HuH-7 (cell line): ENCODE data around the gene SLC4A4.

Experiments used
- DNase-seq: peaks from one replicate; pipeline ENCODE4 v3.0.0; 2011; ENCODE audit warnings: low spot score

The SLC4A4 gene

GRCh38 chr4:71338846-71339593 is at the start of gene SLC4A4:
TSS of gene SLC4A4 (plus strand) at chr4:71339020.
- DNase-seq: no peak

DNA sequence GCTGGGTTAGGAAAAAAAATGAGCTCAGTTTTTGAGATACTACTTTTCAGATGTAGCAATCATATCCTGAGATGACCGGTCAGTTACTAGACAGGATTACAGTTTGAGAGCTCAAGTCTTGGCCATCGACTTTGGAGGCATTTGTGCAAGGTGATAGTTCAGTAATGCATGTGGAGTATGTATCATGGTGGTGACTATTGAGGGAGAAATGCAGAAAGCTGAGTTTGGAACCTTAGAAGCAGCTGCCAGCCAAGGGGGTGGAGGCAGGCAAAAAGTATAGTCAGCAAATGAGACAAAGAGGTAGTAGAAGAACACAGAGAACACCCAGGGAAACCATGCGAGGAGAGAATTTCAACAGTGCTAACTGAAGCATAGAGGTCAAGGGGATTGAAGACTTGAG is 48.7 kb upstream of the SLC4A4 start:
- no peak for DNase-seq

- DNase-seq: no peak
Observed at GRCh38 chr4:71290476-71290875, 48.3 kb upstream of the SLC4A4 start.

GRCh38 chr4:71292228-71292627 is 46.6 kb upstream of the SLC4A4 start:
- DNase-seq: no peak

GRCh38 chr4:71293705-71294104 is 45.1 kb upstream of the SLC4A4 start:
- no peak for DNase-seq

DNA sequence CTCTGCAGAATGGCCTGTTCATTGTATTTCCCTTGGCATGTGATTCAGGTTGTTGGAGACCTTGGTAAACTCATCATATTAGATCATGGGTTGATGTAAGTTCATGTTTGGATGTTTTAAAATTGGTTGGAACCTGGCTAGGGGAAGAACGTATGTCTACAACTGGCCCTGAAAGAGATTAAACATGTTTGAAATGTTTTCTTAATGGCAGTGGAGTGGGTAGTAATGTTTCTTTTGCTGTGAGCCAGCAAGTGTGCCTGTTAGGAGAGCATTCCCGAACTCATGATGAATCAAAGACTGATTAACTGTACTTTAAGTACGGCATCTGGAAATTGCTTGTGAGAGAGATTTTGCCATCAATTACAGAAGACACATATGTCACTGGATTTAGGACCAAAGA is 44.5 kb upstream of the SLC4A4 start:
- DNase-seq: no peak

GRCh38 chr4:71296945-71297344 is 41.9 kb upstream of the SLC4A4 start:
- no peak for DNase-seq

GRCh38 chr4:71300362-71300761 is 38.5 kb upstream of the SLC4A4 start:
- no peak for DNase-seq

DNA sequence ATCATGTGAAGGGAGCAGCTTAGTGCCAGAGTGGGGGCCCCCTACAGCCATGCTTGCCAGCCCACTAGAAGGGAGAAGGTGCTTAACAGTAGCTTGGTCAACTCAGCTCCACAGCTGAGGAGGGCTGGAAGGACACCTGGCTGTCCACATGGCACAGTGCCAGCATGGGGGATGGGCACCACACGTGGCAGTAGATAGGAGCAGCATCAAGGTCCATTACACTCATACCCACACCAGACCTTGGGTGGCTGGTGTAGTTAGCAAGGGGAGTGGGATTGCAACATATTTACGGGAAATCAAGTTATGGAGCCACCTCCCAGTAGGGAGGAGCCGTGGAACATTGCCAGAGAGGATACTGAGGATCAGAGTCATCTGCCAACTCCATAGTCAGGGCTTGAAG is 37.9 kb upstream of the SLC4A4 start:
- DNase-seq: no peak

GRCh38 chr4:71303287-71303686 is 35.5 kb upstream of the SLC4A4 start:
- no peak for DNase-seq

- DNase-seq: no peak
Observed at GRCh38 chr4:71303850-71304249, 35.0 kb upstream of the SLC4A4 start.

- no peak for DNase-seq
Observed at GRCh38 chr4:71304289-71304850, 34.5 kb upstream of the SLC4A4 start.

GRCh38 chr4:71307729-71308128 is 31.1 kb upstream of the SLC4A4 start:
- DNase-seq: no peak

- DNase-seq: no peak
Observed at GRCh38 chr4:71322425-71322824, 16.4 kb upstream of the SLC4A4 start.

GRCh38 chr4:71333368-71333767 is 5.5 kb upstream of the SLC4A4 start:
- DNase-seq: no peak

- DNase-seq: no peak
Observed at GRCh38 chr4:71333960-71334359, 4.9 kb upstream of the SLC4A4 start.

DNA sequence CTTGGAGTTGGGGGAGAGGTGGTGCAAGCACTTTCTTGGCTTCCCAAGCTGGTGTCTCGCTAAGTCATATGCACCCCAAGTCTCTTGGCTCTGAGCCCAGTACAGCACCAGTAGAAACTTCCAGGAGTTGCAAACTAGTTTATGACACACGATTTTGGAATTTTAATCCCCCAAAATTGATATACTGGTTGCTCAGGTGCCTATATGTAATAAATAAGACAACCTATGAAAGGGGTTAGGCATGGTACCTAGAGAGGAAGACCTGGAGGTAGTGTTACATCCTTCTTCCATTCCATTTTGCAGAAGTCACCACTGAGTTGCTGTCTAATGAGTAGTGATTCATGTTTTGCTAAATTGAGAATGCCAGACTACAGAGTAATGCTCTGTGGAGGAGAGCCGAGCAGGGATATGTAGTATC is 4.3 kb upstream of the SLC4A4 start:
- no peak for DNase-seq

- no peak for DNase-seq
Observed at GRCh38 chr4:71343670-71344466, 5.0 kb downstream of the SLC4A4 start.

GRCh38 chr4:71346710-71347109 is 7.9 kb downstream of the SLC4A4 start:
- DNase-seq: no peak

DNA sequence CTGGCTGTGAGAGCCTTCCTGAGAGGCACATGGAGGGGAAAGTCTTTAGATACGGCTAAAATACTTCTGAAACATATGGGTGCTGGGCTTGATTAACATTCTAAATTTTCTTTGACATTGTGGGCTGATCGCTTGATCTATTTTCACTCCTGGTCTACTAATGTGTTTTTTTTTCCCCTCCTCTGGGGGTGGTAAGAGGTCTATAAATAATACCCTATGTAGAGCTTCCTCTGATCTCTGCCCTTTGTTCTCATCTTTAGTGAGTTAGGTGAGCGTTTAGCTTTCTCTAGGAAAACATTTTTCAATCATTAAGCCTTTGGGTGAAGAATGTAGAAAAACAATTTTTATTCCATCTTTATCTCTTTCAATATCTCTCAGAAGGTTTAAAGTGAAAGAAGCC is 9.8 kb downstream of the SLC4A4 start:
- DNase-seq: no peak

GRCh38 chr4:71355045-71355444 is 16.2 kb downstream of the SLC4A4 start:
- DNase-seq: no peak

DNA sequence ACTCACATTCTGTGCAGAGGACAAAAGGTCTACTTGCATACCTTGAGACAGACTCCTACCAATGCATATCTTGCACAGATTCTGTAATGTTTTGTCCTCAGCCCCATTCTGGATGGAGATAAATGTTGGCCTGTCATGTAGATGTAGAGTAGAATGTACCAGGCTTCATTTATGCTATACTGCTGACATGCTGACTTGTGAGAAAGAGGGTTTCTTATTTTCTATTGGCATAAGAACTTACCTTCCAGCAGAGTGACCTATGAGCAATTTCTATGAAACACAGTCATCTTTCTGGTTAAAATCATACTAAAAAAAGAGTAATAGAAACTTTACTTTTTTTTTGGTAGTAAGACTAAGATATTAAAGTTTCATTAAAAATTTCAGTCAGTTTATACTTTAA is 17.2 kb downstream of the SLC4A4 start:
- no peak for DNase-seq
